Caco-2 (cell line): ENCODE results near the gene WNT3A. TPM values are rescaled to one million over a fixed set of nuclear protein-coding genes. Genes with fewer than 3 reads are reported as not detected.

Experiments
- BruUV-seq: library from RNA; stranded (reverse); fragments of 400-500 nt; replicated peaks from 2 replicates; lab custom pipeline; 2021; lab: Mats Ljungman, UMichigan
- CTCF ChIA-PET: fragments of 300-600 bp; sonication (Branson Sonifier 250); formaldehyde crosslinking; loops from one replicate; lab custom pipeline; 2022; ENCODE audit warnings: antibody characterized with exemption; lab: Charles Lee
- POLR2A ChIA-PET: fragments of 300-600 bp; sonication (Branson Sonifier 250); formaldehyde crosslinking; loops from one replicate; lab custom pipeline; 2022; ENCODE audit warnings: antibody characterized with exemption; lab: Charles Lee
- DNase-seq, 2 experiments: peaks; one replicate each; pipeline versions ENCODE4 v3.0.0 to v3.0.0-alpha.2; 2020 to 2022
- H3K27me3 ChIP-seq: replicated peaks from 2 replicates; pipeline ENCODE4 v1.6.0; 2011; ENCODE audit warnings: low read length; ENCODE audit not compliant: control insufficient read depth, insufficient read depth
- H3K36me3 ChIP-seq: 2 replicates; pipeline ENCODE4 v1.5.1; 2011; ENCODE audit warnings: low read length; ENCODE audit not compliant: control insufficient read depth, insufficient read depth
- H3K4me1 ChIP-seq: fragments of 250-450 bp; sonication (Bioruptor Pico); 2 replicates; pipeline ENCODE4 v1.5.1; 2020; ENCODE audit warnings: mild to moderate bottlenecking
- H3K4me3 ChIP-seq: 2 replicates; pipeline ENCODE4 v1.5.1; 2011; ENCODE audit warnings: low read depth, mild to moderate bottlenecking, control low read depth, low read length
- H3K9me3 ChIP-seq: fragments of 250-450 bp; sonication (Bioruptor Pico); 2 replicates; pipeline ENCODE4 v1.5.1; 2020; ENCODE audit warnings: mild to moderate bottlenecking, moderate library complexity
- H3K27ac Mint-ChIP-seq: one replicate; pipeline ENCODE4 v1.8.0; 2022; ENCODE audit warnings: mixed read lengths; ENCODE audit not compliant: unreplicated experiment
- H3K27me3 Mint-ChIP-seq: one replicate; pipeline ENCODE4 v1.8.0; 2022; ENCODE audit warnings: mixed read lengths; ENCODE audit not compliant: insufficient read depth, unreplicated experiment
- H3K36me3 Mint-ChIP-seq: one replicate; pipeline ENCODE4 v1.8.0; 2022; ENCODE audit warnings: mild to moderate bottlenecking, mixed read lengths; ENCODE audit not compliant: insufficient read depth, unreplicated experiment
- H3K4me1 Mint-ChIP-seq: one replicate; pipeline ENCODE4 v1.8.0; 2022; ENCODE audit warnings: low read depth, mixed read lengths; ENCODE audit not compliant: unreplicated experiment
- H3K4me3 Mint-ChIP-seq: one replicate; pipeline ENCODE4 v1.8.0; 2022; ENCODE audit warnings: mild to moderate bottlenecking, moderate library complexity, mixed read lengths; ENCODE audit not compliant: unreplicated experiment
- H3K9me3 Mint-ChIP-seq: one replicate; pipeline ENCODE4 v1.8.0; 2022; ENCODE audit warnings: mixed read lengths; ENCODE audit not compliant: unreplicated experiment
- CTCF ChIP-seq, 2 experiments: fragments of 200-600 bp in 1 of 2; IDR thresholded peaks; 1 replicate in 1 of 2; 2 replicates in 1 of 2; pipeline versions ENCODE4 v1.5.1 to v1.8.0; 2011 to 2022; ENCODE audit warnings: antibody characterized with exemption in 1 of 2, control low read depth in 1 of 2, inconsistent platforms in 1 of 2, low read depth in 1 of 2, low read length in 1 of 2, mild to moderate bottlenecking in 1 of 2, moderate library complexity in 1 of 2; ENCODE audit not compliant: insufficient read depth in 1 of 2, severe bottlenecking in 1 of 2, unreplicated experiment in 1 of 2
- intact Hi-C: fragments of 100-400 bp; cut with micrococcal nuclease; formaldehyde crosslinking; loops from one replicate; pipeline ENCODE4 v1.10.0; 2022; ENCODE audit not compliant: unreplicated experiment
- total RNA-seq: library from RNA; stranded (reverse); gene quantifications from 2 replicates; pipeline ENCODE4 v1.2.3, GENCODE V29; 2022

WNT3A gene
- total RNA-seq, 1 experiment from 2014 or later, result 0.09 TPM

- BruUV-seq, result no TSS peak
- Histone ChIP-seq H3K4me3 (no peak overlapping the region), H3K9me3 (no peaks in the 10 kb centered on the region), H3K36me3 (no peaks in the 10 kb centered on the region), H3K4me1 (0 out of 2 replicates have a peak, but pooled peaks cover 3% of the 10 kb centered on the region), H3K27me3 (no peaks in the 10 kb centered on the region)
- Mint-ChIP-seq H3K4me3 (no peak overlapping the region), H3K27ac (no peak overlapping the region), H3K9me3 (no peaks in the 10 kb centered on the region), H3K36me3 (no peaks in the 10 kb centered on the region), H3K27me3 (peaks cover 11% of the 10 kb centered on the region), H3K4me1 (no peaks in the 10 kb centered on the region)
- DNase-seq, result peak in 1 of 2 experiments; percentile 21
- ChIA-PET POLR2A (no interaction called here), CTCF (no interaction called here)
- intact Hi-C loops, result no loop called here
- TF ChIP-seq CTCF (IDR thresholded peaks at IDR 0.05; ENCODE audit: insufficient read depth in 1 of 2, low read depth in 1 of 2, low read length in 1 of 2, severe bottlenecking in 1 of 2, unreplicated experiment in 1 of 2), result no peak
Measured at GRCh38 chr1:228015276-228016180, 8.7 kb downstream of the WNT3A start.

DNA sequence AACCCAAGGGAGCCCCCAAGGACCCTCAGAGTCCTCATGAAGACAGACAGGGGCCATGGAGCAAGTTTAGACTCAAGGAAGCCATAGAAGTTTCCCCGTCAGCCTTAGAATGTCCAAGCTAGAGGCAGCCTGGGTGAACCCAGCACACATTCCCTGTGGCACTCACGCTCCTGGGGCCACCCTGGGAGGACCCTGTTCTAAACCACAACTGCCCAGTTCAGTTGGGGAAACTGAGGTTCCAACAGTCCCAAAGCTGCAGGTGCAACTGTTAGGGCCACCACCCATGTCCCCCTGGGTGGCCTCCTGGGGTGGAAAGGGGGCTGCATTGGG, 9.3 kb downstream of the WNT3A start:
- H3K27ac Mint-ChIP-seq, result no peak overlapping the region
- H3K36me3 ChIP-seq, result no peaks in the 10 kb centered on the region
- no peaks in the 10 kb centered on the region for H3K9me3 ChIP-seq
- H3K4me3 Mint-ChIP-seq, result no peak overlapping the region
- ChIA-PET POLR2A (no interaction called here), CTCF (no interaction called here)
- 0 out of 2 replicates have a peak, but pooled peaks cover 3% of the 10 kb centered on the region for H3K4me1 ChIP-seq
- no peaks in the 10 kb centered on the region for H3K27me3 ChIP-seq
- BruUV-seq, result no TSS peak
- no peak for DNase-seq
- H3K9me3 Mint-ChIP-seq, result no peaks in the 10 kb centered on the region
- no peak overlapping the region for H3K4me3 ChIP-seq
- intact Hi-C loops, result no loop called here
- TF ChIP-seq CTCF (IDR thresholded peaks at IDR 0.05; ENCODE audit: insufficient read depth in 1 of 2, low read depth in 1 of 2, low read length in 1 of 2, severe bottlenecking in 1 of 2, unreplicated experiment in 1 of 2), result no peak
- no peaks in the 10 kb centered on the region for H3K36me3 Mint-ChIP-seq
- H3K4me1 Mint-ChIP-seq, result no peaks in the 10 kb centered on the region
- H3K27me3 Mint-ChIP-seq, result peaks cover 7% of the 10 kb centered on the region

- DNase-seq, result no peak
- BruUV-seq, result no TSS peak
- H3K4me3 Mint-ChIP-seq, result no peak overlapping the region
- H3K9me3 ChIP-seq, result no peaks in the 10 kb centered on the region
- H3K4me1 ChIP-seq, result 0 out of 2 replicates have a peak, but pooled peaks cover 3% of the 10 kb centered on the region
- H3K27me3 ChIP-seq, result no peaks in the 10 kb centered on the region
- H3K9me3 Mint-ChIP-seq, result no peaks in the 10 kb centered on the region
- ChIA-PET POLR2A (no interaction called here), CTCF (interaction anchor here (1.0 kb wide), 1 partner anchor 13 kb away, joined by 3 read pairs; no protein-coding TSS in a partner anchor)
- H3K36me3 ChIP-seq, result no peaks in the 10 kb centered on the region
- peaks cover 3% of the 10 kb centered on the region for H3K27me3 Mint-ChIP-seq
- H3K36me3 Mint-ChIP-seq, result no peaks in the 10 kb centered on the region
- H3K4me1 Mint-ChIP-seq, result no peaks in the 10 kb centered on the region
- intact Hi-C loops, result no loop called here
- H3K27ac Mint-ChIP-seq, result no peak overlapping the region
- no peak for TF ChIP-seq CTCF (IDR thresholded peaks at IDR 0.05; ENCODE audit: insufficient read depth in 1 of 2, low read depth in 1 of 2, low read length in 1 of 2, severe bottlenecking in 1 of 2, unreplicated experiment in 1 of 2)
- no peak overlapping the region for H3K4me3 ChIP-seq
Measured at GRCh38 chr1:228016653-228017355, 10.0 kb downstream of the WNT3A start.
